ENCODE measurements around the gene DNAL4. TPM values are rescaled to one million over a fixed set of nuclear protein-coding genes. Genes with fewer than 3 reads are reported as not detected.
A peak's percentile ranks its signal among the peaks of the same experiment; 100 is the strongest.

Gene DNAL4
- total RNA-seq, 2 experiments from 2014 or later, result 1.9 to 2.7 TPM

DNA sequence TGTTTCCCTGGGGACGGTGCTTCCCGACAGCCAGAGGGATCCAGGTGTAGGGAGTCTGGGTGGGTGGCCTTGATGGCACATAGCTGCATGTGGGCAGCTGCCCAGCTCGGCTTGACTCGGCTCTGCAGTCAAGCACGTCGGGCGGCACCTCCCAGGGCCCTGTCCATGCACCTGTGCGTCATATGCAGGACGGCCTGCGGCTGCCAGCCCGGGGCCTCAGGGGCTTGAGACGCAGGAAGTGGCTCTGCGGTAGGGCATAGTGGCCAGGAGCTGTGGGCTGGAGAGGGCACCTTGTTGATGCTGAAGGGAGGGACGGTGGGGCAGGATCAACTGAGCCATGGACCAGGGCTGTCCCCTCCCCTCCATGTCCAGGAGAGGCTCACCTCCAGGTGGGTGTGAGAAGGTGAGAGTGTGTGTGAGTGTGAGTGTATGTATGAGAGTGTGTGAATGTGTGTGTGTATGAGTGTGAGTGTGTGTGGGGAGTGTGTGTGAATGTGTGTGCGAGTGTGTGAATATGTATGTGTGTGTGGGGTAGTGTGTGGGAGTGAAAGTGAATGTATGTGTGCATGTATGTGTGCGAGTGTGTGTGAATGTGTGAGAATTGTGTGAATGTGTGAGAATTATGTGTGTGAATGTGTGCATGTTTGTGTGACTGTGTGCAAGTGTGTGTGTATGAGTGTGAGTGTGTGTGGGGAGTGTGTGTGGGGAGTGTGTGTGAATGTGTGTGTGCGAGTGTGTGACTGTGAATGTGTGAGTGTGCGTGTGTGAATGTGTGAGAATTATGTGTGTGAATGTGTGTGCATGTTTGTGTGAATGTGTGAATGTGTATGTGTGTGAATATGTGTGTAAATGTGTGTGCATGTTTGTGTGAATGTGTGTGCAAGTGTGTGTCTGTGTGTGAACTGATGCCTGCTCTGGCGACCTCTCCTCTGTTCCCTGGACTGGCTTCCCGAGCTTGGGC lies 32.5 kb downstream of the DNAL4 start:
- Mint-ChIP-seq H3K27me3 (no peaks in the 10 kb centered on the region), H3K4me1 (ENCODE audit: low read depth) (peaks cover 34% of the 10 kb centered on the region), H3K9me3 (no peaks in the 10 kb centered on the region), H3K36me3 (ENCODE audit: low read depth) (peaks cover 2% of the 10 kb centered on the region), H3K4me3 (no peak overlapping the region), H3K27ac (no peak overlapping the region)
- Histone ChIP-seq H3K4me3 (ENCODE audit: low read length) (no peak overlapping the region), H3K9me3 (ENCODE audit: control insufficient read depth in 1 of 2, insufficient read depth in 1 of 2, low read length in 2 of 2) (no peaks in the 10 kb centered on the region), H3K4me1 (ENCODE audit: insufficient read depth, low read length) (peaks cover 52% of the 10 kb centered on the region), H3K27me3 (ENCODE audit: control insufficient read depth in 1 of 2, insufficient read depth in 2 of 2, low read length in 2 of 2) (no peaks in the 10 kb centered on the region), H3K27ac (ENCODE audit: low read depth in 1 of 2, low read length in 2 of 2) (no peak overlapping the region), H3K36me3 (ENCODE audit: insufficient read depth, low read length) (no peaks in the 10 kb centered on the region)
- DNase-seq, result peak in 1 of 14 experiments; percentile 32
- TF ChIP-seq, protein P1, sequence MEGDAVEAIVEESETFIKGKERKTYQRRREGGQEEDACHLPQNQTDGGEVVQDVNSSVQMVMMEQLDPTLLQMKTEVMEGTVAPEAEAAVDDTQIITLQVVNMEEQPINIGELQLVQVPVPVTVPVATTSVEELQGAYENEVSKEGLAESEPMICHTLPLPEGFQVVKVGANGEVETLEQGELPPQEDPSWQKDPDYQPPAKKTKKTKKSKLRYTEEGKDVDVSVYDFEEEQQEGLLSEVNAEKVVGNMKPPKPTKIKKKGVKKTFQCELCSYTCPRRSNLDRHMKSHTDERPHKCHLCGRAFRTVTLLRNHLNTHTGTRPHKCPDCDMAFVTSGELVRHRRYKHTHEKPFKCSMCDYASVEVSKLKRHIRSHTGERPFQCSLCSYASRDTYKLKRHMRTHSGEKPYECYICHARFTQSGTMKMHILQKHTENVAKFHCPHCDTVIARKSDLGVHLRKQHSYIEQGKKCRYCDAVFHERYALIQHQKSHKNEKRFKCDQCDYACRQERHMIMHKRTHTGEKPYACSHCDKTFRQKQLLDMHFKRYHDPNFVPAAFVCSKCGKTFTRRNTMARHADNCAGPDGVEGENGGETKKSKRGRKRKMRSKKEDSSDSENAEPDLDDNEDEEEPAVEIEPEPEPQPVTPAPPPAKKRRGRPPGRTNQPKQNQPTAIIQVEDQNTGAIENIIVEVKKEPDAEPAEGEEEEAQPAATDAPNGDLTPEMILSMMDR (IDR thresholded peaks at IDR 0.05), result no peak
- ChIA-PET POLR2A (interaction anchor here (25.2 kb wide), 1 partner anchor 28 kb away, joined by 752 read pairs; no protein-coding TSS in a partner anchor), CTCF (no interaction called here)
- intact Hi-C loops (cut with DNase I, micrococcal nuclease), result no loop called here
- ATAC-seq (ENCODE audit: poor library complexity), result no peak

DNA sequence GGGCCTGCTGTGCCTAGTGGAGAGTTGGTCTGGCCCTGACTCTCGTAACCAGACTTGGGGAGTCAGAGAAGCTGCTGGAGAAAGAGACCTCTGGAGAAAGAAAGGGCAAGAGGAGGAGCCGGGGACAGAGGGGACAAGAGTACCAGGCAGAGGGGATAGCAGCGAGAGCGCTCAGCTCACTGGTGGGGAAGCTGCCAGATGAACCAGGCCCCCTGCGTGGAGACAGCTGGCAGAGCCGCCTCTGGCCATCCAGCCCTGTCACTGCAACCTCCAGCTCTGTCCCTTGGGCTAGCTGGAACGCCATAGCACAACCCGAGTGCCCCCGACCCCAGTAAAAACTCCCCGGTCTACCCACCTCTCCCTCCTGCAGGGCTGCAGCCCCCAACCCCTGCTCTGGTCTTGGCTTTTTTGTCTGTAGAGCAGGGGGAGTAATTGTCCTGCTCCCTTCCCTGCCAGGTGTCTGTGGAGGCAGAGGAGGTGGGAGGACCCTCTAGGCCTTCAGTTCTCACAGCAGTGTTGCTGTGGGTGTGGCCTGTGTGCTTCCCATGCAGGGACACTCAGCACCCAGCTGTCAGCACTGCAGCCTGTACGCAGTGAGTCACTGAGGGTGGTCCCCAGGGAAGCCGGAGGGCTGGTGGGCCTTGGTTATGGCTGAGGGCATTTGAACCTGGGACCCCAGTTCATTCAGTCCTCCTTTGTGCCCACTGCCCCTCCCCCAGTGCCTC lies 33.3 kb downstream of the DNAL4 start:
- Mint-ChIP-seq H3K27ac (peak overlapping the region; percentile 44), H3K9me3 (no peaks in the 10 kb centered on the region), H3K4me3 (no peak overlapping the region), H3K36me3 (ENCODE audit: low read depth) (peaks cover 4% of the 10 kb centered on the region), H3K4me1 (ENCODE audit: low read depth) (peaks cover 36% of the 10 kb centered on the region), H3K27me3 (no peaks in the 10 kb centered on the region)
- intact Hi-C loops (cut with DNase I, micrococcal nuclease), result no loop called here
- TF ChIP-seq, protein P1 (IDR thresholded peaks at IDR 0.05), result no peak
- Histone ChIP-seq H3K4me3 (ENCODE audit: low read length) (no peak overlapping the region), H3K9me3 (ENCODE audit: control insufficient read depth in 1 of 2, insufficient read depth in 1 of 2, low read length in 2 of 2) (no peaks in the 10 kb centered on the region), H3K27ac (ENCODE audit: low read depth in 1 of 2, low read length in 2 of 2) (no peak overlapping the region), H3K4me1 (ENCODE audit: insufficient read depth, low read length) (peaks cover 48% of the 10 kb centered on the region), H3K27me3 (ENCODE audit: control insufficient read depth in 1 of 2, insufficient read depth in 2 of 2, low read length in 2 of 2) (no peaks in the 10 kb centered on the region), H3K36me3 (ENCODE audit: insufficient read depth, low read length) (no peaks in the 10 kb centered on the region)
- DNase-seq (no peak), ATAC-seq (ENCODE audit: poor library complexity) (no peak)
- ChIA-PET POLR2A (interaction anchor here (25.2 kb wide), 1 partner anchor 27 kb away, joined by 752 read pairs; no protein-coding TSS in a partner anchor), CTCF (interaction anchor here (1.9 kb wide), 1 partner anchor 110 kb away, joined by 4 read pairs; no protein-coding TSS in a partner anchor)

DNA sequence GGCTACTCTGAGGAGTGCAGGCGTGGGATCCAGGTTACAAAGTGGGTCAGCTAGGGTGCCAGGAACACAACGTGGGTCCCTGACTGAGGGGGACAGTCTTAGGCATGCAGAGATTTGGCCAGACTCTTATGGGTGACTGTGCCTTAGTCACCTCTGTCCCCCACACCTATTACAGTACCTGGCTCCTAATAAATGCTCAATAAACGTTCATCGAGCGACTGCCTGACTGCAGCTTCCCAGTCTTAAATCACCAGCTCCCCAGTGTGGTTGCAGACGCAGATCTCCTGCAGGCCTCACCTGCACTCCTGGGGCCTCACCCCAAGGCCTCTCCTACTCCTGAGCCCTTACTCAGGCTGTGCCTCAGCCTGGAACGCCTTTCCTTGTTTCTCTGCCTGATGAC lies 34.9 kb downstream of the DNAL4 start:
- Mint-ChIP-seq H3K36me3 (ENCODE audit: low read depth) (peaks cover 17% of the 10 kb centered on the region), H3K9me3 (no peaks in the 10 kb centered on the region), H3K27me3 (no peaks in the 10 kb centered on the region), H3K27ac (peak overlapping the region; percentile 93), H3K4me1 (ENCODE audit: low read depth) (peaks cover 40% of the 10 kb centered on the region), H3K4me3 (peak overlapping the region; percentile 88)
- Histone ChIP-seq H3K36me3 (ENCODE audit: insufficient read depth, low read length) (peaks cover 4% of the 10 kb centered on the region), H3K4me3 (ENCODE audit: low read length) (no peak overlapping the region), H3K27me3 (ENCODE audit: control insufficient read depth in 1 of 2, insufficient read depth in 2 of 2, low read length in 2 of 2) (no peaks in the 10 kb centered on the region), H3K27ac (ENCODE audit: low read depth in 1 of 2, low read length in 2 of 2) (peak overlapping the region; percentile 62 to 74), H3K9me3 (ENCODE audit: control insufficient read depth in 1 of 2, insufficient read depth in 1 of 2, low read length in 2 of 2) (no peaks in the 10 kb centered on the region), H3K4me1 (ENCODE audit: insufficient read depth, low read length) (peaks cover 48% of the 10 kb centered on the region)
- intact Hi-C loops (cut with DNase I, micrococcal nuclease), result loop anchor here in 1 of 2 experiments (5.0 kb wide), 1 partner anchor 83 kb away; the partner anchor contains the start of gene NPTXR
- no peak for ATAC-seq (ENCODE audit: poor library complexity)
- TF ChIP-seq, protein P1 (IDR thresholded peaks at IDR 0.05), result no peak
- CTCF ChIA-PET, result interaction anchor here (0.9 to 3.9 kb wide), 6 partner anchors 9 to 111 kb away, joined by 4 to 20 read pairs (median 8); partner anchors contain the start of gene TOMM22
- no peak for DNase-seq
- POLR2A ChIA-PET, result interaction anchor here (1.2 to 25.2 kb wide), 6 partner anchors 10 to 113 kb away, joined by 4 to 752 read pairs (median 16); partner anchors contain the start of genes CBX6 and GTPBP1
